Left ventricle myocardium inferior (tissue), 1 donor: ENCODE data around the gene ZNF646. TPM values are rescaled to one million over a fixed set of nuclear protein-coding genes. Genes with fewer than 3 reads are reported as not detected.

ENCODE experiments used
- DNase-seq: peaks from one replicate; pipeline ENCODE4 v3.0.0-alpha.2; 2020
- H3K27ac ChIP-seq: fragments of 200-600 bp; replicated peaks from 2 replicates; pipeline ENCODE4 v1.8.0; 2021
- H3K27me3 ChIP-seq: fragments of 200-600 bp; 2 replicates; pipeline ENCODE4 v1.8.0; 2021; ENCODE audit warnings: low read depth
- H3K36me3 ChIP-seq: fragments of 200-600 bp; 2 replicates; pipeline ENCODE4 v1.8.0; 2021
- H3K4me1 ChIP-seq: fragments of 200-600 bp; 2 replicates; pipeline ENCODE4 v1.8.0; 2021
- H3K4me3 ChIP-seq: fragments of 200-600 bp; 2 replicates; pipeline ENCODE4 v1.8.0; 2021; ENCODE audit warnings: mild to moderate bottlenecking, moderate library complexity
- H3K9me3 ChIP-seq: fragments of 200-600 bp; replicated peaks from 2 replicates; pipeline ENCODE4 v1.8.0; 2021
- intact Hi-C: fragments of 100-400 bp; cut with micrococcal nuclease; formaldehyde crosslinking; loops from one replicate; pipeline ENCODE4 v1.11.0; 2022
- total RNA-seq: library from RNA; stranded (reverse); fragmentation: NEBNext Ultra II Directional; extraction: Animal tissue kit (Norgen Biotek cat#: 25700); gene quantifications from one replicate; pipeline ENCODE4 v1.2.1, GENCODE V29; 2021
- TF ChIP-seq, protein P1 (sequence below): fragments of 200-600 bp; IDR thresholded peaks from 2 replicates; pipeline ENCODE4 v1.8.0; 2021; ENCODE audit warnings: antibody characterized with exemption, mild to moderate bottlenecking, borderline replicate concordance
- donor health status: DM: no; HTN: yes; CAD: no; lungs with severe emphysema.

The ZNF646 gene
- total RNA-seq, 1 donor from 2014 or later, result 9.6 TPM

DNA sequence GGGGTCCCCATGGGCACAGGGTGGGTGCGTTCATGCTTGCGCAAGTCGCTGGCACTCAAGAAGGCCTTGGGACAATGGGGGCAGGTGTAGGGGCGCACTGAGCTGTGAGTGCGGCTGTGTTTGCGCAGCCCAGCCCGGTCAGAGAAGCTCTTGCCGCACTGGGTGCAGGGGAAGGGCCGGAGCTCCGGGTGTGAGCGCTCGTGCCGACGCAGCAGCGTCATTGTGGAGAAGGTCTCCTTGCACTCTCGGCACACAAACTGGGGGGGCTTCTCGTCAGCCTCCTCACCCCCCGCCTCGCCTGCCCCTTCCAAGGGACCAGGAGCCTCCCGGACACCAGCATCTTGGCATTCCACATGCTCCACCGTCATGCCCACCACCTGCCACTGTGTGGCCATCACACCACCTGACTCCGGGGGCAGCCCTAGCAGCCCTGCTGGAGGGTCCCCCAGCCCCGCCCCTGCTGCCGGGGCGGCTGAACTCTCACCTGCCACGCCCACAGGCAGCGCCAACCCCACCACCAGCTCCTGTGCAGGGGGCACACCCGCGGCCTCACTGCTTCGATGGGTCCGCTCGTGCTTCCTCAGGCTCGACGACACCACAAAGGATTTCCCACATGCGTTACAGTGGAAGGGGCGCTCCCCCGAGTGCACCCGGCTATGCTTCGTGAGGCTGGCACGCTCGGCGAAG, 13.0 kb upstream of the ZNF646 start:
- intact Hi-C loops, result no loop called here
- peaks cover 20% of the 10 kb centered on the region for H3K4me1 ChIP-seq
- DNase-seq, result no peak

DNA sequence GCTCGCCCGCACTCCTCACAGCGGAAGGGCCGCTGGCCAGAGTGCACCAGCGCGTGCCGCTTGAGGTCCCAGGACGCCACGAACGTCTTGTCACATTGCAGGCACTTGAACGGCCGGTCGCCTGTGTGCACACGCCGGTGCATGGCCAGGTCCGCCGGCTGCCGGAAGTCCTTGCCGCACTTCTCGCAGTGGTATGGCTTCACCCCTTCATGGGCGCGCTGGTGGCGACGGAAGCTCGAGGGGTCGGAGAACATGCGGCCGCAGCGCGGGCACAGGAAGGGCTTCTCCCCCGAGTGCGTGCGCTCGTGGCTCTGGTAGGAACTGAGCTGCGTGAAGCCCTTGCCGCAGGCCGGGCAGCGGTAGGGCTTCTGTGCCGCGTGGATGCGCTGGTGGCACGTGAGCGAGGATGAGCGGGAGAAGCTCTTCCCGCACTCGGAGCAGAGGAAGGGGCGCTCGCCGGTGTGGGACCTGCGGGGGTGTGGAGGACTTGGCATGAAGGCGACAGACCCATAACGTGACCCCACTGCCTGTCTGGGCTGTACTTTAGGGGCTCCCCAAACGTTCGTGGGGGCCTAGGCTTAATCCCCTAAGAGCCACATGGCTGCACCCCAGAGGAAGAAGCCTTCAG, 12.3 kb upstream of the ZNF646 start:
- peaks cover 44% of the 10 kb centered on the region for H3K36me3 ChIP-seq
- H3K27ac ChIP-seq, result no peak overlapping the region

More for the DNA sequence above, 13.0 kb upstream of the ZNF646 start:
- Histone ChIP-seq H3K27me3 (no peaks in the 10 kb centered on the region), H3K27ac (no peak overlapping the region), H3K36me3 (peaks cover 44% of the 10 kb centered on the region), H3K4me3 (no peak overlapping the region), H3K9me3 (no peaks in the 10 kb centered on the region)
- TF ChIP-seq, protein P1, sequence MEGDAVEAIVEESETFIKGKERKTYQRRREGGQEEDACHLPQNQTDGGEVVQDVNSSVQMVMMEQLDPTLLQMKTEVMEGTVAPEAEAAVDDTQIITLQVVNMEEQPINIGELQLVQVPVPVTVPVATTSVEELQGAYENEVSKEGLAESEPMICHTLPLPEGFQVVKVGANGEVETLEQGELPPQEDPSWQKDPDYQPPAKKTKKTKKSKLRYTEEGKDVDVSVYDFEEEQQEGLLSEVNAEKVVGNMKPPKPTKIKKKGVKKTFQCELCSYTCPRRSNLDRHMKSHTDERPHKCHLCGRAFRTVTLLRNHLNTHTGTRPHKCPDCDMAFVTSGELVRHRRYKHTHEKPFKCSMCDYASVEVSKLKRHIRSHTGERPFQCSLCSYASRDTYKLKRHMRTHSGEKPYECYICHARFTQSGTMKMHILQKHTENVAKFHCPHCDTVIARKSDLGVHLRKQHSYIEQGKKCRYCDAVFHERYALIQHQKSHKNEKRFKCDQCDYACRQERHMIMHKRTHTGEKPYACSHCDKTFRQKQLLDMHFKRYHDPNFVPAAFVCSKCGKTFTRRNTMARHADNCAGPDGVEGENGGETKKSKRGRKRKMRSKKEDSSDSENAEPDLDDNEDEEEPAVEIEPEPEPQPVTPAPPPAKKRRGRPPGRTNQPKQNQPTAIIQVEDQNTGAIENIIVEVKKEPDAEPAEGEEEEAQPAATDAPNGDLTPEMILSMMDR, result no peak

DNA sequence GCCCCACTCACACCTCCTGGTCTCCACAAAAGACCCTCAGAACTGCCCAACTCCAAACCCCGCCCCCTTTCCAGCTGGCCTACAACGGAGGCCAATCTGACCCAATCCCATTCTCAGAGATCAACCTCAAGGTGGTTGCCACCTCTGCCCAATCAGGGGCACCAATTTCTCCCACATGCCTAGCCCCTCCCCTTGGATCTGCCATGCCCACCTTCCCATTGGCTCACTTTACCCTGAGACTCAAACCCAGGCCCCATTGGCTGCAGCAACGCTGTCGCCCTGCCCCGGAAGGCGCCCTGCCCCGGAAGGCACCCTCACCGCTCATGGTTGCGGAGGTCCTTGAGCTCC, 10.8 kb upstream of the ZNF646 start:
- TF ChIP-seq, protein P1, result no peak
- no peaks in the 10 kb centered on the region for H3K27me3 ChIP-seq
- no peak overlapping the region for H3K4me3 ChIP-seq
- H3K27ac ChIP-seq, result no peak overlapping the region
- peaks cover 34% of the 10 kb centered on the region for H3K36me3 ChIP-seq
- no peak for DNase-seq
- H3K4me1 ChIP-seq, result peaks cover 20% of the 10 kb centered on the region
- H3K9me3 ChIP-seq, result no peaks in the 10 kb centered on the region
- intact Hi-C loops, result no loop called here

More for the DNA sequence above, 12.3 kb upstream of the ZNF646 start:
- no peak overlapping the region for H3K4me3 ChIP-seq
- peaks cover 20% of the 10 kb centered on the region for H3K4me1 ChIP-seq
- intact Hi-C loops, result no loop called here
- TF ChIP-seq, protein P1, result no peak
- no peak for DNase-seq
- H3K27me3 ChIP-seq, result no peaks in the 10 kb centered on the region
- no peaks in the 10 kb centered on the region for H3K9me3 ChIP-seq

GRCh38 chr16:31063843-31064611, 10.2 kb upstream of the ZNF646 start:
- intact Hi-C loops, result no loop called here
- Histone ChIP-seq H3K4me1 (peaks cover 20% of the 10 kb centered on the region), H3K9me3 (no peaks in the 10 kb centered on the region), H3K4me3 (no peak overlapping the region), H3K27me3 (no peaks in the 10 kb centered on the region), H3K27ac (peak overlapping the region; percentile 78), H3K36me3 (peaks cover 31% of the 10 kb centered on the region)
- DNase-seq, result no peak
- TF ChIP-seq, protein P1, result no peak

GRCh38 chr16:31064882-31065461, 9.2 kb upstream of the ZNF646 start:
- intact Hi-C loops, result no loop called here
- Histone ChIP-seq H3K36me3 (peaks cover 31% of the 10 kb centered on the region), H3K27ac (peak overlapping the region; percentile 78), H3K4me1 (peaks cover 20% of the 10 kb centered on the region), H3K27me3 (no peaks in the 10 kb centered on the region), H3K4me3 (no peak overlapping the region), H3K9me3 (no peaks in the 10 kb centered on the region)
- peak; percentile 68 for DNase-seq
- TF ChIP-seq, protein P1, result no peak
